HEK293T (cell line): ENCODE results near the gene PFN2.
"Not testable (repeated sequence)": the region's sequence is repeated elsewhere in the genome, so short reads cannot be mapped to it uniquely, and the experiment has no call there.

ENCODE experiments used
- CTCF ChIA-PET: fragments of 350-600 bp; formaldehyde crosslinking; extraction: SDS; loops from one replicate; lab custom pipeline; 2021; ENCODE audit warnings: antibody characterized with exemption, inconsistent platforms; lab: Yijun Ruan, JAX
- POLR2A ChIA-PET: fragments of 350-600 bp; formaldehyde crosslinking; extraction: SDS; loops from one replicate; lab custom pipeline; 2020; ENCODE audit warnings: antibody characterized with exemption, inconsistent platforms; lab: Yijun Ruan, JAX
- DNase-seq: peaks from one replicate; pipeline ENCODE4 v3.0.0; 2012; ENCODE audit warnings: mixed read lengths; ENCODE audit errors: extremely low spot score
- ARNT ChIP-seq: fragments of 450-650 bp; IDR thresholded peaks from 2 replicates; pipeline ENCODE4 v1.6.1; 2017; ENCODE audit warnings: mild to moderate bottlenecking
- BHLHE40 ChIP-seq: fragments of 450-650 bp; IDR thresholded peaks from 2 replicates; pipeline ENCODE4 v1.6.1; 2016; ENCODE audit warnings: mild to moderate bottlenecking, moderate library complexity, borderline replicate concordance
- CTBP1 ChIP-seq: fragments of 450-650 bp; IDR thresholded peaks from 2 replicates; pipeline ENCODE4 v1.6.1; 2016; ENCODE audit warnings: borderline replicate concordance
- ELF4 ChIP-seq: fragments of 450-650 bp; IDR thresholded peaks from 2 replicates; pipeline ENCODE4 v1.6.1; 2017; ENCODE audit warnings: antibody characterized with exemption
- FOXA1 ChIP-seq: fragments of 450-650 bp; IDR thresholded peaks from 2 replicates; pipeline ENCODE4 v1.6.1; 2016; ENCODE audit warnings: mild to moderate bottlenecking
- FOXK2 ChIP-seq: fragments of 450-650 bp; IDR thresholded peaks from 2 replicates; pipeline ENCODE4 v1.6.1; 2016; ENCODE audit warnings: mild to moderate bottlenecking
- FOXM1 ChIP-seq: fragments of 450-650 bp; IDR thresholded peaks from 2 replicates; pipeline ENCODE4 v1.6.1; 2017; ENCODE audit warnings: mild to moderate bottlenecking, borderline replicate concordance
- HDGF ChIP-seq: fragments of 450-650 bp; IDR thresholded peaks from 2 replicates; pipeline ENCODE4 v1.6.1; 2017; ENCODE audit warnings: antibody characterized with exemption, borderline replicate concordance
- L3MBTL2 ChIP-seq: fragments of 450-650 bp; conservative IDR thresholded peaks from 2 replicates; pipeline ENCODE4 v1.6.1; 2016; ENCODE audit warnings: mild to moderate bottlenecking
- LEF1 ChIP-seq: fragments of 450-650 bp; IDR thresholded peaks from 2 replicates; pipeline ENCODE4 v1.6.1; 2017; ENCODE audit warnings: mild to moderate bottlenecking, borderline replicate concordance
- NFRKB ChIP-seq: fragments of 450-650 bp; IDR thresholded peaks from 2 replicates; pipeline ENCODE4 v1.6.1; 2016; ENCODE audit warnings: mild to moderate bottlenecking, moderate library complexity
- PKNOX1 ChIP-seq: fragments of 450-650 bp; IDR thresholded peaks from 2 replicates; pipeline ENCODE4 v1.6.1; 2016
- SP1 ChIP-seq: fragments of 450-650 bp; IDR thresholded peaks from 2 replicates; pipeline ENCODE4 v1.6.1; 2017
- SUZ12 ChIP-seq: fragments of 450-650 bp; IDR thresholded peaks from 2 replicates; pipeline ENCODE4 v1.6.1; 2016; ENCODE audit warnings: mild to moderate bottlenecking
- TARDBP ChIP-seq: fragments of 450-650 bp; IDR thresholded peaks from 2 replicates; pipeline ENCODE4 v1.6.1; 2016
- ZNF384 ChIP-seq: fragments of 450-650 bp; IDR thresholded peaks from 2 replicates; pipeline ENCODE4 v1.6.1; 2016

Gene PFN2

GRCh38 chr3:150000641-150001040 lies 29.9 kb upstream of the PFN2 start:
- no peak for TF ChIP-seq SUZ12
- no peak for TF ChIP-seq LEF1
- no peak for TF ChIP-seq ELF4
- TF ChIP-seq TARDBP, result no peak
- no peak for TF ChIP-seq BHLHE40
- TF ChIP-seq ZNF384, result no peak
- ChIA-PET POLR2A (no interaction called here), CTCF (no interaction called here)
- DNase-seq, result no peak

- TF ChIP-seq SP1 (no peak), ELF4 (no peak), L3MBTL2 (no peak), ARNT (no peak), SUZ12 (no peak), CTBP1 (no peak), PKNOX1 (no peak), BHLHE40 (no peak)
- CTCF ChIA-PET, result no interaction called here
These were observed 28.7 kb upstream of the PFN2 start for GRCh38 chr3:149999421-149999820.

GRCh38 chr3:149998946-149999345 lies 28.3 kb upstream of the PFN2 start:
- no peak for DNase-seq
- TF ChIP-seq ZNF384, result no peak
- TF ChIP-seq NFRKB, result no peak
- no peak for TF ChIP-seq HDGF
- TF ChIP-seq BHLHE40, result no peak
- no peak for TF ChIP-seq LEF1
- no peak for TF ChIP-seq SUZ12
- TF ChIP-seq L3MBTL2, result no peak
- no peak for TF ChIP-seq CTBP1
- TF ChIP-seq FOXK2, result no peak
- TF ChIP-seq TARDBP, result no peak
- ChIA-PET CTCF (no interaction called here), POLR2A (no interaction called here)

More at GRCh38 chr3:149999421-149999820, 28.7 kb upstream of the PFN2 start:
- POLR2A ChIA-PET, result no interaction called here
- no peak for DNase-seq

GRCh38 chr3:149992416-149993058 lies 21.8 kb upstream of the PFN2 start:
- TF ChIP-seq ELF4, result no peak
- TF ChIP-seq SP1, result no peak
- TF ChIP-seq ARNT, result no peak
- no peak for TF ChIP-seq NFRKB
- no peak for TF ChIP-seq FOXK2
- no peak for TF ChIP-seq L3MBTL2
- no peak for TF ChIP-seq CTBP1
- no peak for TF ChIP-seq HDGF
- TF ChIP-seq ZNF384, result no peak
- no peak for TF ChIP-seq FOXA1
- TF ChIP-seq BHLHE40, result no peak
- no peak for TF ChIP-seq FOXM1
- TF ChIP-seq SUZ12, result no peak
- ChIA-PET POLR2A (no interaction called here), CTCF (no interaction called here)
- no peak for DNase-seq

- DNase-seq, result no peak
- TF ChIP-seq TARDBP (no peak), FOXK2 (no peak), ZNF384 (no peak), SP1 (no peak), L3MBTL2 (no peak), CTBP1 (no peak), ARNT (no peak), FOXM1 (no peak), SUZ12 (no peak), NFRKB (no peak), HDGF (no peak), ELF4 (no peak), BHLHE40 (no peak), FOXA1 (no peak), PKNOX1 (no peak), LEF1 (no peak)
- ChIA-PET POLR2A (no interaction called here), CTCF (interaction anchor here (0.6 kb wide), 1 partner anchor 320 kb away, joined by 3 read pairs; no protein-coding TSS in a partner anchor)
These were observed 19.8 kb upstream of the PFN2 start for GRCh38 chr3:149990423-149990948.

- no peak for DNase-seq
- ChIA-PET POLR2A (no interaction called here), CTCF (no interaction called here)
- no peak for TF ChIP-seq TARDBP
- no peak for TF ChIP-seq ELF4
- TF ChIP-seq NFRKB, result no peak
- no peak for TF ChIP-seq PKNOX1
These were observed 18.6 kb upstream of the PFN2 start for GRCh38 chr3:149989307-149989706.

- ChIA-PET POLR2A (no interaction called here), CTCF (no interaction called here)
- no peak for DNase-seq
- TF ChIP-seq SP1 (no peak), ARNT (no peak)
These were observed 12.9 kb upstream of the PFN2 start for GRCh38 chr3:149983628-149984027.

GRCh38 chr3:149983053-149983452 lies 12.4 kb upstream of the PFN2 start:
- DNase-seq, POLR2A ChIA-PET, CTCF ChIA-PET: not testable (repeated sequence)

GRCh38 chr3:149981979-149982378 lies 11.3 kb upstream of the PFN2 start:
- POLR2A ChIA-PET, DNase-seq, CTCF ChIA-PET: not testable (repeated sequence)
